Smooth muscle cell (in vitro differentiated cells): Measurements from ENCODE around the gene COL24A1. TPM values are rescaled to one million over a fixed set of nuclear protein-coding genes. Genes with fewer than 3 reads are reported as not detected.

Experiments used
- DNase-seq: peaks from one replicate; lab custom pipeline; 2025; ENCODE audit not compliant: unreplicated experiment; lab: John Stamatoyannopoulos, UW
- H2AFZ ChIP-seq: fragments of 200-600 bp; sonication (generic); 2 replicates; pipeline ENCODE4 v1.6.0; 2016; ENCODE audit warnings: antibody characterized with exemption, low read depth, mild to moderate bottlenecking
- H3F3A ChIP-seq: fragments of 200-600 bp; sonication (generic); 2 replicates; pipeline ENCODE4 v1.6.0; 2017; ENCODE audit warnings: antibody characterized with exemption, low read depth
- H3K27ac ChIP-seq: fragments of 200-600 bp; sonication (generic); 2 replicates; pipeline ENCODE4 v1.5.1; 2016; ENCODE audit warnings: low read depth, mild to moderate bottlenecking
- H3K27me3 ChIP-seq: fragments of 200-600 bp; sonication (generic); 2 replicates; pipeline ENCODE4 v1.6.1; 2016; ENCODE audit warnings: low read depth, mild to moderate bottlenecking
- H3K36me3 ChIP-seq: fragments of 200-600 bp; sonication (generic); 2 replicates; pipeline ENCODE4 v1.5.1; 2016; ENCODE audit warnings: low read depth
- H3K4me1 ChIP-seq: fragments of 200-600 bp; sonication (generic); 2 replicates; pipeline ENCODE4 v1.5.1; 2016; ENCODE audit warnings: low read depth
- H3K4me2 ChIP-seq: fragments of 200-600 bp; sonication (generic); 2 replicates; pipeline ENCODE4 v1.6.0; 2016; ENCODE audit warnings: mild to moderate bottlenecking
- H3K4me3 ChIP-seq: fragments of 200-600 bp; sonication (generic); 2 replicates; pipeline ENCODE4 v1.5.1; 2016; ENCODE audit warnings: mild to moderate bottlenecking
- H3K79me2 ChIP-seq: fragments of 200-600 bp; sonication (generic); 2 replicates; pipeline ENCODE4 v1.6.0; 2016; ENCODE audit warnings: low read depth, mild to moderate bottlenecking
- H3K9ac ChIP-seq: fragments of 200-600 bp; sonication (generic); 2 replicates; pipeline ENCODE4 v1.6.0; 2016; ENCODE audit warnings: low read depth
- H3K9me3 ChIP-seq: fragments of 200-600 bp; sonication (generic); replicated peaks from 2 replicates; pipeline ENCODE4 v1.5.1; 2016; ENCODE audit warnings: low read depth
- H4K20me1 ChIP-seq: fragments of 200-600 bp; sonication (generic); 2 replicates; pipeline ENCODE4 v1.6.0; 2016; ENCODE audit warnings: low read depth
- WGBS: methylation state at CpG from one replicate; pipeline ENCODE4 v1.1.7; 2016; ENCODE audit warnings: low lambda C conversion rate; 5-methylcytosine and 5-hydroxymethylcytosine counted together
- polyA plus RNA-seq: library from polyadenylated mRNA; unstranded; fragments of >200 nt; fragmentation: Nextera tagmentation; extraction: Ambion mirVana; gene quantifications from 2 replicates; pipeline ENCODE4 v1.2.1, GENCODE V29; 2016
- total RNA-seq: library from RNA; depleted of rRNA; stranded (reverse); fragments of >200 nt; gene quantifications from 2 replicates; pipeline ENCODE4 v1.2.3, GENCODE V29; 2014
- TF ChIP-seq, protein P1 (sequence below): fragments of 200-600 bp; sonication (generic); IDR thresholded peaks from 2 replicates; pipeline ENCODE4 v1.5.1; 2017; ENCODE audit warnings: borderline replicate concordance, mild to moderate bottlenecking, antibody characterized with exemption; ENCODE audit not compliant: insufficient read depth, poor library complexity, severe bottlenecking

The COL24A1 gene
- total and polyA plus RNA-seq, 2 experiments from 2014 or later, result 1.5 to 3.2 TPM

DNA sequence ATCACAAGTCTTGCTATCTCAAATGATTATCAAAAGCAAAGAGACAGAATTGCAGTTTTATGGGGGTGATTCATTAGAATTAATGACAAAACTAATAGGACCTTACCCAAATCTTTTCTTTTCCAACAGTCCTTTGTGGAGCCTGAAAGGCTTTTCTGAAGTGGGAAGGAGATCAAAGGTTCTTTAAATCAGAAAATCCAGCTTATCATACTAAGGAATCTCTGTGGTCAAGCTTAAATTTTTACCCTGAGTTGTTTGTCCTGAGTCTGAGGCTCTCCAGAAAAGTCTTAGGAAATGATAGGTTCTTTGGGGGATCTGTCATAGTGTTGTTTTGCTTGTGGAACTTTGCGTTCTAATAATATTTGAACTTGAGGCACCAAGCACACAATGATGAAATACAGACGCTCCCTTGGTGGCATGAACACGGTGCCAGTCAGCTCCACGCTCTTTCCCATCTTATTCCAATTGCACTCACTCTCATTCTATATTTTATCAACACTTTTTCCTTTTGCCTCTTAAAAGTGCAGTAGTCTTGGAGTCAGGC lies 38.0 kb upstream of the COL24A1 start:
- Histone ChIP-seq H3K79me2 (no peaks in the 10 kb centered on the region), H3K4me1 (peaks cover 20% of the 10 kb centered on the region), H3K4me3 (no peak overlapping the region), H4K20me1 (no peaks in the 10 kb centered on the region), H2AFZ (no peak overlapping the region), H3K36me3 (no peaks in the 10 kb centered on the region), H3K9ac (no peak overlapping the region), H3K27me3 (no peaks in the 10 kb centered on the region), H3K27ac (peak overlapping the region; percentile 37), H3K4me2 (peak overlapping the region; percentile 69), H3K9me3 (no peaks in the 10 kb centered on the region), H3F3A (peaks cover 5% of the 10 kb centered on the region)
- 23% methylated on average over 4 of the region's 4 CpGs for WGBS
- TF ChIP-seq, protein P1, sequence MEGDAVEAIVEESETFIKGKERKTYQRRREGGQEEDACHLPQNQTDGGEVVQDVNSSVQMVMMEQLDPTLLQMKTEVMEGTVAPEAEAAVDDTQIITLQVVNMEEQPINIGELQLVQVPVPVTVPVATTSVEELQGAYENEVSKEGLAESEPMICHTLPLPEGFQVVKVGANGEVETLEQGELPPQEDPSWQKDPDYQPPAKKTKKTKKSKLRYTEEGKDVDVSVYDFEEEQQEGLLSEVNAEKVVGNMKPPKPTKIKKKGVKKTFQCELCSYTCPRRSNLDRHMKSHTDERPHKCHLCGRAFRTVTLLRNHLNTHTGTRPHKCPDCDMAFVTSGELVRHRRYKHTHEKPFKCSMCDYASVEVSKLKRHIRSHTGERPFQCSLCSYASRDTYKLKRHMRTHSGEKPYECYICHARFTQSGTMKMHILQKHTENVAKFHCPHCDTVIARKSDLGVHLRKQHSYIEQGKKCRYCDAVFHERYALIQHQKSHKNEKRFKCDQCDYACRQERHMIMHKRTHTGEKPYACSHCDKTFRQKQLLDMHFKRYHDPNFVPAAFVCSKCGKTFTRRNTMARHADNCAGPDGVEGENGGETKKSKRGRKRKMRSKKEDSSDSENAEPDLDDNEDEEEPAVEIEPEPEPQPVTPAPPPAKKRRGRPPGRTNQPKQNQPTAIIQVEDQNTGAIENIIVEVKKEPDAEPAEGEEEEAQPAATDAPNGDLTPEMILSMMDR, result no peak
- no peak for DNase-seq

- peaks cover 20% of the 10 kb centered on the region for H3K4me1 ChIP-seq
- DNase-seq, result no peak
- no peaks in the 10 kb centered on the region for H4K20me1 ChIP-seq
- TF ChIP-seq, protein P1, result no peak
- peaks cover 4% of the 10 kb centered on the region for H3K27me3 ChIP-seq
- H3K4me3 ChIP-seq, result no peak overlapping the region
- no peak overlapping the region for H3K9ac ChIP-seq
- no peak overlapping the region for H2AFZ ChIP-seq
- no peaks in the 10 kb centered on the region for H3K79me2 ChIP-seq
- H3F3A ChIP-seq, result peaks cover 5% of the 10 kb centered on the region
- H3K9me3 ChIP-seq, result no peaks in the 10 kb centered on the region
- no peaks in the 10 kb centered on the region for H3K36me3 ChIP-seq
- 94% methylated on average over 1 of the region's 1 CpG for WGBS
- H3K27ac ChIP-seq, result no peak overlapping the region
- H3K4me2 ChIP-seq, result no peak overlapping the region
These were observed 35.8 kb upstream of the COL24A1 start for GRCh38 chr1:86192417-86192816.

DNA sequence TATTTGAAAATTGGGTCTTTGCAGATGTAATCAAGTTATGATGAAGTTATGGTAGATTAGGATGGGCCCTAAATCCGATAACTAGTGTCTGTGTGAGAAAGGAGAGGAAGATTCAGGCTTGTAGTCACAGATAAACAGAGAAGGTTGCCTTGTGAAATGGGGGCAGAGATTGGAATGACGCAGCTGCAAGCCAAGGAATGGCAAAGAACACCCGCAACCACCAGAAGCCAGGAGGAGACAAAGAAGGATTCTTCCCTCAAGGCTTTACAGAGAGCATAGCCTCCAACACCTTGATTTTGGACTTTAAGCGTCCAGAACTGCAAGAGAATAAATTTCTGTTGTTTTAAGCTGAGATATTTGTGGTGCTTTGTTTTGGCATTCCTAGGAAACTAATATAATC lies 35.4 kb upstream of the COL24A1 start:
- no peak overlapping the region for H3K27ac ChIP-seq
- H3K79me2 ChIP-seq, result no peaks in the 10 kb centered on the region
- peaks cover 5% of the 10 kb centered on the region for H3F3A ChIP-seq
- H3K4me3 ChIP-seq, result no peak overlapping the region
- no peaks in the 10 kb centered on the region for H3K9me3 ChIP-seq
- no peak for DNase-seq
- no peak overlapping the region for H2AFZ ChIP-seq
- no peaks in the 10 kb centered on the region for H3K36me3 ChIP-seq
- no peaks in the 10 kb centered on the region for H4K20me1 ChIP-seq
- peaks cover 20% of the 10 kb centered on the region for H3K4me1 ChIP-seq
- TF ChIP-seq, protein P1, result no peak
- no peak overlapping the region for H3K9ac ChIP-seq
- peaks cover 5% of the 10 kb centered on the region for H3K27me3 ChIP-seq
- no peak overlapping the region for H3K4me2 ChIP-seq
- WGBS, result 73% methylated on average over 4 of the region's 4 CpGs

- no peaks in the 10 kb centered on the region for H3K9me3 ChIP-seq
- no peak overlapping the region for H2AFZ ChIP-seq
- no peak overlapping the region for H3K9ac ChIP-seq
- no peak overlapping the region for H3K4me2 ChIP-seq
- TF ChIP-seq, protein P1, result no peak
- H3F3A ChIP-seq, result peaks cover 5% of the 10 kb centered on the region
- H3K27me3 ChIP-seq, result peaks cover 13% of the 10 kb centered on the region
- H4K20me1 ChIP-seq, result no peaks in the 10 kb centered on the region
- no peak for DNase-seq
- H3K27ac ChIP-seq, result no peak overlapping the region
- H3K4me1 ChIP-seq, result peaks cover 17% of the 10 kb centered on the region
- no peaks in the 10 kb centered on the region for H3K79me2 ChIP-seq
- H3K4me3 ChIP-seq, result no peak overlapping the region
- H3K36me3 ChIP-seq, result no peaks in the 10 kb centered on the region
- 92% methylated on average over 1 of the region's 1 CpG for WGBS
These were observed 34.3 kb upstream of the COL24A1 start for GRCh38 chr1:86190873-86191272.
